Globus pallidus (tissue), 1 donor: ENCODE data around the gene NKX6-1.

ENCODE experiments used
- DNase-seq: peaks from one replicate; pipeline ENCODE4 v3.0.0-alpha.2; 2015; ENCODE audit warnings: low spot score

The NKX6-1 gene

GRCh38 chr4:84477738-84478137, 21.4 kb downstream of the NKX6-1 start:
- DNase-seq = no peak

GRCh38 chr4:84474107-84474506, 25.0 kb downstream of the NKX6-1 start:
- DNase-seq = no peak

DNA sequence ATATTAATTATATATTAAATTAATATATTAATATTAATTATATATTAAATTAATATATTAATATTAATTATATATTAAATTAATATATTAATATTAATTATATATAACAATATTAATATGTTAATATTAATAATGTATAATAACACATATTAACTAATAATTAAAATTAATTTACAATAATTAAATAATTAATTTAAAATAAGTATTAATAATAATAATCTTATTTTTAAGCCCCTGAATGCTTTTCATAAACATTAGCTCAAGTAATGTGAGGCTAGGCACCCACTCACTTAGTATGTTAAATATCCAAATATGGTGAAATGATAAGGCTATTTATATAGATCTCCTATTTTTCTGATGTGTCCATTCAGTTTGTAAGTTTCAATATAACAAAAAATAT, 26.9 kb downstream of the NKX6-1 start:
- DNase-seq = no peak

DNA sequence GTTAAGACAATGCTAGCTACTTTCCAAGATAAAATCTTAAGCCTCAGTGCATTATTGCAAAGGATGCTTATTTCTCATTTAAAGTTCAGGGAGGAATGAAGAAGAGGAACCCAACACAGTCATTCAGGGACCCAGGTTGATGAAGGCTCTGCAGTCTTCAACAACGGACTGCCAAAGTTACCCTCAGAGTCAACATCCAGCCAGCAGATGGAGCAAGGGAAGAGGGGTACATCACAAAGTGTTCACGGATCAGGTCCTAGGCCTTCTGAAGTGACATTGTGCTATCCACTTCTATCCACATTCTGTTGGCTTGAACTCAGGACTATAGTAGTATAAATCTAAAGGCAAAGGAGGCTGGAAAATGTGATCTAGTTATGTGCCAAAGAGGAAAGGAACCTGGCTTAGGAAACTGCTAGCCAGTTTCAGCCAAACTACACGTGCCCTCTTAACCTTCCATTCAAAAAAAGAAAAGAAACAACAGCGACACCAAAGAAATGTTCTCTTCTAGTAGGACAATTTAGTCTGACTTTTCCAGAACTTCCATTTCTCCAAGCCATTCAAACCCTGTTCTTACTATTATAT, 28.8 kb downstream of the NKX6-1 start:
- DNase-seq = no peak

DNA sequence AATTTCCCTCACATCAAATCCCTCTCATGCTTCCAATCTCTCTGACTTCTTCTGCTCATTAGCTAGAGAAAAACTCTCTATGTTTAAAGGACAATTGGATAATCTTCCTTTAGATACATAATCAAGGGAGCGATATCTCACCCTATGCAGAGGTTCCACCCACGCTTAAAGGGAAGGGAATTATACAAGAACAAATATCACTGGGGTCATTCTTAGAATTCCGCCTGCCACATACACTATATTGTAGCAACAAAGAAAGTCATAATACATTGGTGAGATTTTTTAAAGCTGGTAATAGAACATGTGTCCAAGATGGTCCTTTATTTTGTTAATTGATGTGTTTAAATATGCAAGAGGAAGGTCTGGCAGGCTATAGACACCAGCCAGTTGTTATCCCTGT, 31.5 kb downstream of the NKX6-1 start:
- DNase-seq = no peak

GRCh38 chr4:84459783-84460182, 39.3 kb downstream of the NKX6-1 start:
- no peak for DNase-seq

DNA sequence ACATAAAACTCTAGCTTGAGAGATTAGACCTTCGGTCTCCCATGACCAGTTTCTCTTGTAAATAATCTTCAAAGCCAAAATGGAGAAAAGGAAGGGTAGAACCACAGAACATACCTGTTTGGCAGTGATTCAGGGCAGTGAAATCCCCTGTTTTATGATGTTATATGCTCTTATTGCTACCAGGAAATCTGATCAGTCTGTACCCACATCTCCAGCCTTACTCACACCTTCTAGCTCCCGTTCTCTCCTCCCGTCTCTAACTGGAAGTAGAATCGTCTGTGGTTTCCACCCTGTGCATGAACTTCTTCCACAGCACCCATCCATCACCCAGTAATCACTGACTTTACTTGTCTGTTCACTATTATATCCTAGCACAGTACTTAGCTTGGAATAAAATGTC, 42.9 kb downstream of the NKX6-1 start:
- no peak for DNase-seq

DNA sequence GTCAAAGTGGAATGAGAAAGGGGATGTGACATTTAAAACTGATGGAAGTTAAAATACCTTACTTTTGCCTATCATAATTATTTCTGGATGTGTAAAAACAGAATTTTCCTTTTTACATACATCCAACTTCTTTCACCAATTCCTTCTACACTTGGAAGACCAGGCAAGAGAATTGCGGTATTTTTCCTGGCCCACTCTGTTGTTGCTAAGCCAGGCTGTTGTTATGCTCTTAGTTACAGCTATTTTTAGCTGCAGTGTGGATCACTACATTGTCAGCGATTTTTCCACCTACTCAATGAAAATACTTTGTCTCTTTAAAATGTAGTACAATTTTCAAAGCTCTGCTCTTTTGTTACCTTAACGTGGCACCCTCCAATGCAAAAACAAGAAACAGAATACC, 43.4 kb downstream of the NKX6-1 start:
- DNase-seq = no peak

DNA sequence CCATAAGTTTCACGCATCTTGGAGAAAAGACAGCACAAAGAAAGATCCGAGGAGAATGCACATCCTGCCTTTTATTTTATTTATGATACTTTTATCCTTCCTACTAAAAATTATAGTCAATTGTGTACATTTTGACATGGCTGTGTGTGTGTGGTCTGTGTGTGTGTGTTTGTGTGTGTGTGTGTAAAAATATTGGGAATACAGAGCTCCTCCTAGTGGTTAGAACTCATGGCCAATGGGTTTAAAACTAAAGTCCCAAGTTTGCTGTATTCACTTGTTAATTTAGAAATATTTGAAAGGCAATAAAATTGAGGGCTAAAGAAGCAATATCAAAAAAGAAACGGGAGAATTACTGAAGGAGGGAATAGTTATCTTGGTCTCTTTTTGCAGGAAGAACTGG, 47.5 kb downstream of the NKX6-1 start:
- no peak for DNase-seq

GRCh38 chr4:84443523-84443922, 55.6 kb downstream of the NKX6-1 start:
- no peak for DNase-seq

GRCh38 chr4:84442778-84443177, 56.3 kb downstream of the NKX6-1 start:
- DNase-seq = no peak
